K562 (cell line): ENCODE results near the gene KIAA1614. TPM values are rescaled to one million over a fixed set of nuclear protein-coding genes. Genes with fewer than 3 reads are reported as not detected.

Experiments
- ATAC-seq: fragments of 200-7000 bp; cut with Tn5 transposase; 3 replicates; pipeline ENCODE4 v1.9.1; 2020; ENCODE audit warnings: moderate library complexity
- BruUV-seq: library from RNA; stranded (reverse); fragments of 400-500 nt; replicated peaks from 2 replicates; lab custom pipeline; 2021; lab: Mats Ljungman, UMichigan
- CTCF ChIA-PET: fragments of 300-600 bp; formaldehyde crosslinking; extraction: SDS; loops from one replicate; lab custom pipeline; 2021; ENCODE audit warnings: low intra/inter-chr PET ratio; lab: Yijun Ruan, JAX
- POLR2A ChIA-PET: fragments of 300-600, 350-650 bp; sonication (Branson Sonifier 250); formaldehyde crosslinking; extraction: SDS; loops from one replicate; lab custom pipeline; 2021; ENCODE audit warnings: antibody characterized with exemption, inconsistent platforms; lab: Yijun Ruan, JAX
- DNase-seq, 4 experiments: peaks; one replicate each; pipeline versions ENCODE4 v3.0.0 to v3.0.0-alpha.2; 2011 to 2018; ENCODE audit warnings: low spot score in 3 of 4, mixed read lengths in 3 of 4; ENCODE audit errors: extremely low read depth in 1 of 4
- FAIRE-seq: peaks from 2 replicates; lab custom pipeline; 2011; peaks lifted over from hg19 to GRCh38; lab: Jason Lieb, UNC
- H2AFZ ChIP-seq: 2 replicates; pipeline ENCODE4 v1.6.0; 2011; ENCODE audit warnings: low read depth, low read length, control low read depth, inconsistent platforms
- H3K27ac ChIP-seq: fragments of 200-600 bp; 3 replicates; pipeline ENCODE4 v1.8.0; 2011; ENCODE audit warnings: low read depth, mild to moderate bottlenecking, control low read depth, inconsistent platforms, low read length, moderate library complexity, mixed read lengths; ENCODE audit errors: extremely low read depth
- H3K27me3 ChIP-seq, 2 experiments: fragments of 300-600 bp in 1 of 2; 2 replicates in 1 of 2; 3 replicates in 1 of 2; pipeline versions ENCODE4 v1.6.0 to v1.8.0; 2011; ENCODE audit warnings: inconsistent platforms in 2 of 2, low read length in 2 of 2, mild to moderate bottlenecking in 1 of 2, mixed read lengths in 1 of 2, moderate library complexity in 1 of 2; ENCODE audit not compliant: control insufficient read depth in 2 of 2, insufficient read depth in 2 of 2
- H3K36me3 ChIP-seq: fragments of 300-600 bp; 3 replicates; pipeline ENCODE4 v1.8.0; 2011; ENCODE audit warnings: mild to moderate bottlenecking, low read length, inconsistent platforms; ENCODE audit not compliant: control insufficient read depth, insufficient read depth
- H3K4me1 ChIP-seq, 2 experiments: fragments of 200-600 bp in 1 of 2; replicated peaks in 1 of 2; 2 replicates in 1 of 2; 3 replicates in 1 of 2; pipeline versions ENCODE4 v1.5.1 to v1.8.0; 2011; ENCODE audit warnings: inconsistent platforms in 2 of 2, low read length in 2 of 2, mild to moderate bottlenecking in 1 of 2, mixed read lengths in 1 of 2, moderate library complexity in 1 of 2; ENCODE audit not compliant: control insufficient read depth in 2 of 2, insufficient read depth in 2 of 2
- H3K4me2 ChIP-seq: 2 replicates; pipeline ENCODE4 v1.6.1; 2011; ENCODE audit warnings: low read length, control low read depth, inconsistent platforms, mixed read lengths; ENCODE audit not compliant: insufficient read depth
- H3K4me3 ChIP-seq: fragments of 200-600 bp; sonication (generic), shearing (Covaris generic); 2 replicates; pipeline ENCODE4 v1.5.1; 2016; ENCODE audit warnings: control low read depth, inconsistent platforms
- H3K79me2 ChIP-seq: fragments of 200-600 bp; 3 replicates; pipeline ENCODE4 v1.8.0; 2011; ENCODE audit warnings: low read length, inconsistent platforms; ENCODE audit not compliant: control insufficient read depth, insufficient read depth
- H3K9ac ChIP-seq, 2 experiments: 2 replicates each; pipeline versions ENCODE4 v1.6.0 to v1.6.1; 2011; ENCODE audit warnings: low read depth in 2 of 2, low read length in 2 of 2, control low read depth in 1 of 2, inconsistent platforms in 1 of 2, mild to moderate bottlenecking in 1 of 2, mixed read lengths in 1 of 2; ENCODE audit not compliant: insufficient read depth in 1 of 2
- H3K9me1 ChIP-seq: one replicate; pipeline ENCODE4 v1.6.0; 2011; ENCODE audit warnings: inconsistent platforms, mild to moderate bottlenecking, low read length, moderate library complexity; ENCODE audit not compliant: control insufficient read depth, insufficient read depth
- H3K9me3 ChIP-seq: replicated peaks from 2 replicates; pipeline ENCODE4 v1.5.1; 2011; ENCODE audit warnings: low read depth, low read length, inconsistent platforms; ENCODE audit not compliant: control insufficient read depth, insufficient read depth
- H4K20me1 ChIP-seq: replicated peaks from 2 replicates; pipeline ENCODE4 v1.6.1; 2011; ENCODE audit warnings: low read length, inconsistent platforms, mixed read lengths; ENCODE audit not compliant: control insufficient read depth, insufficient read depth
- FOXA1 ChIP-seq: fragments of 450-650 bp; IDR thresholded peaks from 2 replicates; pipeline ENCODE4 v1.6.1; 2016; ENCODE audit warnings: mild to moderate bottlenecking, borderline replicate concordance
- FOXP1 ChIP-seq: sonication (generic); formaldehyde crosslinking; IDR thresholded peaks from 2 replicates; pipeline ENCODE4 v1.8.0; 2022; ENCODE audit warnings: mild to moderate bottlenecking, missing genetic modification reagents
- FOXP4 ChIP-seq: sonication (generic); formaldehyde crosslinking; IDR thresholded peaks from 2 replicates; pipeline ENCODE4 v1.8.0; 2022; ENCODE audit warnings: mild to moderate bottlenecking, missing genetic modification reagents, borderline replicate concordance
- KDM4B ChIP-seq, 2 experiments: fragments of 450-650 bp in 1 of 2; sonication (generic) in 1 of 2; IDR thresholded peaks; 2 replicates each; pipeline ENCODE4 v1.6.1; 2016 to 2017; ENCODE audit warnings: borderline replicate concordance in 2 of 2, antibody characterized with exemption in 1 of 2, low read depth in 1 of 2, mild to moderate bottlenecking in 1 of 2
- MBD1 ChIP-seq: fragments of 250-450 bp; sonication (Bioruptor Pico); IDR thresholded peaks from 2 replicates; pipeline ENCODE4 v1.8.0; 2022; ENCODE audit warnings: inconsistent platforms
- MTA3 ChIP-seq: fragments of 450-650 bp; formaldehyde crosslinking; IDR thresholded peaks from 2 replicates; pipeline ENCODE4 v1.6.1; 2017; ENCODE audit warnings: mild to moderate bottlenecking, borderline replicate concordance
- OTX1 ChIP-seq: fragments of 450-650 bp; formaldehyde crosslinking; IDR thresholded peaks from 2 replicates; pipeline ENCODE4 v1.4.0; 2022; ENCODE audit warnings: mild to moderate bottlenecking
- PRPF4 ChIP-seq: fragments of 200-400 bp; formaldehyde crosslinking; IDR thresholded peaks from one replicate; pipeline ENCODE4 v1.6.1; 2017; ENCODE audit warnings: low read length, low read depth, mild to moderate bottlenecking; ENCODE audit not compliant: insufficient read depth, poor library complexity, severe bottlenecking
- SMAD3 ChIP-seq: fragments of 450-650 bp; formaldehyde crosslinking; conservative IDR thresholded peaks from 2 replicates; pipeline ENCODE4 v1.4.0; 2020; ENCODE audit warnings: mild to moderate bottlenecking
- STAT5A ChIP-seq: IDR thresholded peaks from 2 replicates; pipeline ENCODE4 v1.6.1; 2012; ENCODE audit warnings: low read length, inconsistent platforms, borderline replicate concordance
- TAF1 ChIP-seq: IDR thresholded peaks from 2 replicates; pipeline ENCODE4 v1.6.1; 2011; ENCODE audit warnings: mild to moderate bottlenecking, low read length, moderate library complexity; ENCODE audit not compliant: insufficient read depth, control insufficient read depth, severe bottlenecking; ENCODE audit errors: extremely low read depth
- ZNF699 ChIP-seq: fragments of 250-450 bp; sonication (Bioruptor Pico); IDR thresholded peaks from 2 replicates; pipeline ENCODE4 v1.8.0; 2021; ENCODE audit warnings: mild to moderate bottlenecking, moderate library complexity; ENCODE audit not compliant: insufficient replicate concordance
- ZSCAN32 ChIP-seq: fragments of 450-650 bp; formaldehyde crosslinking; IDR thresholded peaks from 2 replicates; pipeline ENCODE4 v1.4.0; 2020; ENCODE audit warnings: mild to moderate bottlenecking, moderate library complexity
- WGBS: fragments of 100-300 bp; shearing (Covaris generic); methylation state at CpG from one replicate; pipeline ENCODE4 v1.1.6; 2016; ENCODE audit warnings: low coverage, mixed read lengths; ENCODE audit not compliant: insufficient coverage; ENCODE audit errors: missing lambda C conversion rate; 5-methylcytosine and 5-hydroxymethylcytosine counted together
- in situ Hi-C: fragments of 300-500 bp; cut with MboI; formaldehyde crosslinking; loops from 4 replicates; pipeline ENCODE4 v1.15.0; 2018; ENCODE audit warnings: inconsistent platforms, mixed read lengths
- intact Hi-C: fragments of 100-400 bp; cut with micrococcal nuclease; formaldehyde crosslinking; loops from 2 replicates; pipeline ENCODE4 v1.14.2; 2022
- polyA plus RNA-seq, 8 experiments: library from polyadenylated mRNA; depleted of rRNA in 4 of 8; stranded (reverse) in 5 of 8; unstranded in 3 of 8; fragments of >200 nt; fragmentation: Nextera tagmentation in 2 of 8; fragmentation: Illumina TruSeq in 1 of 8; extraction: Ambion mirVana in 2 of 8; extraction: Trizol in 1 of 8; gene quantifications; 2 replicates each; pipeline versions ENCODE4 v1.2.1 to v1.2.3, GENCODE V29; 2011 to 2014; ENCODE audit warnings: inconsistent platforms in 1 of 8, missing spikeins in 1 of 8
- total RNA-seq, 7 experiments: library from RNA; depleted of rRNA in 6 of 7; stranded (reverse); fragments of >200 nt in 6 of 7; fragmentation: Illumina TruSeq in 2 of 7; extraction: Trizol in 2 of 7; gene quantifications; 2 replicates each; pipeline versions ENCODE4 v1.2.1 to v1.2.3, GENCODE V29; 2011 to 2021; ENCODE audit warnings: low replicate concordance in 1 of 7
- TF ChIP-seq, protein P1 (sequence below): fragments of 450-650 bp; conservative IDR thresholded peaks from 2 replicates; pipeline ENCODE4 v1.6.1; 2016; ENCODE audit warnings: missing genetic modification characterization, low read depth, mild to moderate bottlenecking, control low read depth, missing compliant biosample characterization
- TF ChIP-seq, protein P2 (sequence below): fragments of 450-650 bp; IDR thresholded peaks from 2 replicates; pipeline ENCODE4 v1.6.1; 2017; ENCODE audit warnings: antibody characterized with exemption

KIAA1614 gene
- total and polyA plus RNA-seq, 9 of the 15 experiments (the other 6 are each of a cell fraction or from before 2014, with no cell fraction given), result 0.01 to 1.1 (median 0.15) TPM; not detected in 1

DNA sequence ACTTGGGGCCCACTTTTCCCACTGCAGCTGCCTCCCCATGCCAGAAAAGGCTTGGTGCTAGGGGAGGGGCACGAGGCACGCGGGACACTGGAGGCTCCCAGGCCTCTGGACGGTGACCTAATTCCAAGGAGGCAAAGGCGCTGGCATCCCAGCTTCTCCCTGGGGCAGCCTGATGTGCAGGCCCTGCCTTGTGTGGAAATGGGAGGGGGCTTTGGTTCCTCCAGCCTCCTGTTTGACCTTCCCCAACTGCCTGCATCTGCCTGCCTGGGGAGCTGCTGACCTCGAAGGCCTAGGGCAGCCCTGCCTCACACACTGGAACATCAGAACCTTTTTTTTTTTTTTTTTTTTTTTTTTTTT lies 39.9 kb downstream of the KIAA1614 start:
- in situ Hi-C loops (no loop called here), intact Hi-C loops (no loop called here)
- no peaks in the 10 kb centered on the region for H3K27me3 ChIP-seq
- POLR2A ChIA-PET, result interaction anchor here (0.7 to 1.2 kb wide), 6 partner anchors 9 to 771 kb away, joined by 3 read pairs; no protein-coding TSS in a partner anchor
- 0 out of 4 replicates have a peak overlapping the region, but pooled peaks of 1 of the 2 experiments have one; percentile 4 for H3K9ac ChIP-seq
- no peaks in the 10 kb centered on the region for H3K9me3 ChIP-seq
- H3K4me2 ChIP-seq, result no peak overlapping the region
- ATAC-seq (no peak), DNase-seq (no peak), FAIRE-seq (no peak)
- WGBS, result 83% methylated on average over 5 of the region's 6 CpGs
- no peaks in the 10 kb centered on the region for H3K79me2 ChIP-seq
- no peak overlapping the region for H2AFZ ChIP-seq
- no peaks in the 10 kb centered on the region for H3K9me1 ChIP-seq
- H4K20me1 ChIP-seq, result no peaks in the 10 kb centered on the region
- peaks cover 0 to 32% of the 10 kb centered on the region in 2 experiments; a peak in 3 of 5 replicates for H3K4me1 ChIP-seq
- BruUV-seq, result no TSS peak
- CTCF ChIA-PET, result no interaction called here
- H3K4me3 ChIP-seq, result no peak overlapping the region
- peaks cover 16% of the 10 kb centered on the region; the same call in 2 of the 3 replicates for H3K36me3 ChIP-seq
- H3K27ac ChIP-seq, result no peak overlapping the region
- no peak for TF ChIP-seq OTX1
- TF ChIP-seq, protein P1, sequence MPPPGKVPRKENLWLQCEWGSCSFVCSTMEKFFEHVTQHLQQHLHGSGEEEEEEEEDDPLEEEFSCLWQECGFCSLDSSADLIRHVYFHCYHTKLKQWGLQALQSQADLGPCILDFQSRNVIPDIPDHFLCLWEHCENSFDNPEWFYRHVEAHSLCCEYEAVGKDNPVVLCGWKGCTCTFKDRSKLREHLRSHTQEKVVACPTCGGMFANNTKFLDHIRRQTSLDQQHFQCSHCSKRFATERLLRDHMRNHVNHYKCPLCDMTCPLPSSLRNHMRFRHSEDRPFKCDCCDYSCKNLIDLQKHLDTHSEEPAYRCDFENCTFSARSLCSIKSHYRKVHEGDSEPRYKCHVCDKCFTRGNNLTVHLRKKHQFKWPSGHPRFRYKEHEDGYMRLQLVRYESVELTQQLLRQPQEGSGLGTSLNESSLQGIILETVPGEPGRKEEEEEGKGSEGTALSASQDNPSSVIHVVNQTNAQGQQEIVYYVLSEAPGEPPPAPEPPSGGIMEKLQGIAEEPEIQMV (tag), result no peak
- TF ChIP-seq SMAD3 (CRISPR knock-in tag), result no peak
- no peak for TF ChIP-seq ZSCAN32 (CRISPR knock-in tag)
- TF ChIP-seq ZNF699, result no peak
- no peak for TF ChIP-seq MBD1
- no peak for TF ChIP-seq MTA3
- TF ChIP-seq FOXP4 (CRISPR knock-in tag), result no peak
- no peak for TF ChIP-seq FOXP1
- no peak for TF ChIP-seq KDM4B (IDR thresholded peaks at IDR 0.05; ENCODE audit: borderline replicate concordance in 2 of 2, low read depth in 1 of 2)
- TF ChIP-seq TAF1, result no peak
- TF ChIP-seq PRPF4, result no peak
- TF ChIP-seq STAT5A, result no peak
- TF ChIP-seq, protein P2, sequence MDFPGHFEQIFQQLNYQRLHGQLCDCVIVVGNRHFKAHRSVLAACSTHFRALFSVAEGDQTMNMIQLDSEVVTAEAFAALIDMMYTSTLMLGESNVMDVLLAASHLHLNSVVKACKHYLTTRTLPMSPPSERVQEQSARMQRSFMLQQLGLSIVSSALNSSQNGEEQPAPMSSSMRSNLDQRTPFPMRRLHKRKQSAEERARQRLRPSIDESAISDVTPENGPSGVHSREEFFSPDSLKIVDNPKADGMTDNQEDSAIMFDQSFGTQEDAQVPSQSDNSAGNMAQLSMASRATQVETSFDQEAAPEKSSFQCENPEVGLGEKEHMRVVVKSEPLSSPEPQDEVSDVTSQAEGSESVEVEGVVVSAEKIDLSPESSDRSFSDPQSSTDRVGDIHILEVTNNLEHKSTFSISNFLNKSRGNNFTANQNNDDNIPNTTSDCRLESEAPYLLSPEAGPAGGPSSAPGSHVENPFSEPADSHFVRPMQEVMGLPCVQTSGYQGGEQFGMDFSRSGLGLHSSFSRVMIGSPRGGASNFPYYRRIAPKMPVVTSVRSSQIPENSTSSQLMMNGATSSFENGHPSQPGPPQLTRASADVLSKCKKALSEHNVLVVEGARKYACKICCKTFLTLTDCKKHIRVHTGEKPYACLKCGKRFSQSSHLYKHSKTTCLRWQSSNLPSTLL, result no peak
- no peak for TF ChIP-seq FOXA1
